Stimulated activated naive B cell treated with anti-CD40 and anti-IgM and Interleukin-4, amounts not matched to agents 10 μg/mL and 1 μg/mL and 100 μg/mL, for 72 hours (primary cell): ENCODE measurements around the gene CNGA1.
"Not testable (repeated sequence)": the region's sequence is repeated elsewhere in the genome, so short reads cannot be mapped to it uniquely, and the experiment has no call there.

Source experiments
- ATAC-seq, 2 donors: fragments of 150-1000 bp; cut with Tn5 transposase; replicated peaks; 2 replicates each; pipeline ENCODE4 v1.10.0; 2021; ENCODE audit warnings: moderate library complexity in 1 of 2
- DNase-seq: peaks from one replicate; pipeline ENCODE4 v3.0.0; 2021
- H3K27ac Mint-ChIP-seq: one replicate; pipeline ENCODE4 v1.8.0; 2022; ENCODE audit warnings: mild to moderate bottlenecking, mixed read lengths
- H3K27me3 Mint-ChIP-seq, 2 donors: one replicate each; pipeline ENCODE4 v1.8.0; 2022; ENCODE audit warnings: mixed read lengths in 2 of 2
- H3K36me3 Mint-ChIP-seq, 2 donors: one replicate each; pipeline ENCODE4 v1.8.0; 2022; ENCODE audit warnings: mixed read lengths in 2 of 2, mild to moderate bottlenecking in 1 of 2
- H3K4me1 Mint-ChIP-seq, 2 donors: one replicate each; pipeline ENCODE4 v1.8.0; 2022; ENCODE audit warnings: mixed read lengths in 2 of 2, mild to moderate bottlenecking in 1 of 2
- H3K4me3 Mint-ChIP-seq, 2 donors: one replicate each; pipeline ENCODE4 v1.8.0; 2022; ENCODE audit warnings: mild to moderate bottlenecking in 2 of 2, mixed read lengths in 2 of 2, moderate library complexity in 1 of 2
- H3K9me3 Mint-ChIP-seq, 2 donors: one replicate each; pipeline ENCODE4 v1.8.0; 2022; ENCODE audit warnings: mixed read lengths in 2 of 2, mild to moderate bottlenecking in 1 of 2

The CNGA1 gene

DNA sequence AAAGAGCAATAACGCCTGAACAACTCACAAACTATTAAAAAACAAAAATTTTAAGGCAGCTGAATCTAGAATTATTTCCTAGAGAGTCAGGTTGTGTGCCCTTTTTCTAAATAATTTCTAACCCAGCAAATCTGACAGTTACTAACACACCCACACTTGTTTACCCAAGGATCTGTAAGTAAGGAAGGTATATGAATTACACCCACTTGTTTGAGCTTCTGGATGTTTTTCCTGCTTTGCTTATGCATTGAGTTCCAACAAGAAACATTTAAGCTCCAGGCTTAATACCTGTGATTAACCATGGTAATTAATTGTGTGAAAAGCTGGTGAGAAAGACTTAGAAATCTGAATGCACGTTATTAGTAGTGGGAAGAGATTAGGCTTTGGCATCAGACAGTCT, 1.6 kb upstream of the CNGA1 start:
- H3K4me1 Mint-ChIP-seq, result peaks cover 3 to 19% of the 10 kb centered on the region in 2 donors
- H3K27me3 Mint-ChIP-seq, result peaks cover 39 to 47% of the 10 kb centered on the region in 2 donors

DNA sequence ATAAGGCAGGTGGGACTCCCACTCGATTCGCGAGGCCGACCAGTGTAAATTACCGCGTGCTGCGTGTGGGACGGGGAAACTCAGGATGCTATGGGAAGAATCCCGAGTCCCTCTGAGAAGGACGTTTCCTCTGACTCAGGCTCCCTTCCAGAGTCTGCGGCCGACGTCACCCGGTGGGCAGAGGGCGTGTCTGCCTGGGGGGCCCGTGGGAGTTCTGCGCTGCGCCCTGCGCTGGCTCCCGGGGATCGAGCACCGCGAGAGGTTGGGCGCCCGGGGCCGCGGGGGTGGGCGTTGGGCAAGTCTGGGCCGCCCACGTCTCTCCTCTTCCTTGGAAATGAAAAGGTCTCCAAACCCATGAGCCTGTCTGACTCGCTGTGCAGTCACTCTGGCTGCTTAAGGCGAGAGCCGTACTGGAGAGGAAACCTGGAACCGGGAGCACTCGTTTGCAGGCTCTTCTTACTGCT, 659 bp upstream of the CNGA1 start:
- ATAC-seq, result peak; percentile 45 to 56
- peaks cover 4 to 24% of the 10 kb centered on the region in 2 donors for H3K4me1 Mint-ChIP-seq

More for the DNA sequence above, 1.6 kb upstream of the CNGA1 start:
- Mint-ChIP-seq H3K27ac (no peak overlapping the region), H3K36me3 (no peaks in the 10 kb centered on the region), H3K9me3 (no peaks in the 10 kb centered on the region), H3K4me3 (no peak overlapping the region)
- no peak for ATAC-seq
- no peak for DNase-seq

DNA sequence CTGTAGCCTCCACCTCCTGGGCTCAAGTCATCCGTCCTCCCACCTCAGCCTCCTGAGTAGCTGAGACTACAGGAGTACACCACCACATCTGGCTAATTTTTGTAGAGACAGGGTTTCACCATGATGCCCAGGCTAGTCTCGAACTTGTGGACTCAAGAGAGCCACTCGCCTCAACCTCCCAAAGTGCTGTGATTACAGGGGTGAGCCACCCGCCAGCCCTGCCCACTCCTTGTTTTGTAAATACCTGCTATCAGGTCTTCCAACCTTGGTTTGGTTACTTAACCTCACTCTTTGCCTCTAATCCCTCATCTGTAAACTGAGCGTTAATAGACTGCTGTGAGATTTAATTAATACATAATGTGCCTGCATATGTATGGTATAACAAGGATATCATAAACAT, 803 bp downstream of the CNGA1 start:
- ATAC-seq, result no peak
- DNase-seq, result no peak
- H3K9me3 Mint-ChIP-seq, result no peaks in the 10 kb centered on the region
- peaks cover 4 to 24% of the 10 kb centered on the region in 2 donors for H3K4me1 Mint-ChIP-seq
- no peak overlapping the region for H3K27ac Mint-ChIP-seq
- H3K36me3 Mint-ChIP-seq, result no peaks in the 10 kb centered on the region
- H3K4me3 Mint-ChIP-seq, result peak overlapping the region; percentile 81 to 89
- peaks cover 33 to 50% of the 10 kb centered on the region in 2 donors for H3K27me3 Mint-ChIP-seq

More for the DNA sequence above, 659 bp upstream of the CNGA1 start:
- Mint-ChIP-seq H3K36me3 (no peaks in the 10 kb centered on the region), H3K27ac (no peak overlapping the region), H3K4me3 (peak overlapping the region; percentile 81 to 89), H3K9me3 (no peaks in the 10 kb centered on the region), H3K27me3 (peaks cover 36 to 50% of the 10 kb centered on the region in 2 donors)
- no peak for DNase-seq

DNA sequence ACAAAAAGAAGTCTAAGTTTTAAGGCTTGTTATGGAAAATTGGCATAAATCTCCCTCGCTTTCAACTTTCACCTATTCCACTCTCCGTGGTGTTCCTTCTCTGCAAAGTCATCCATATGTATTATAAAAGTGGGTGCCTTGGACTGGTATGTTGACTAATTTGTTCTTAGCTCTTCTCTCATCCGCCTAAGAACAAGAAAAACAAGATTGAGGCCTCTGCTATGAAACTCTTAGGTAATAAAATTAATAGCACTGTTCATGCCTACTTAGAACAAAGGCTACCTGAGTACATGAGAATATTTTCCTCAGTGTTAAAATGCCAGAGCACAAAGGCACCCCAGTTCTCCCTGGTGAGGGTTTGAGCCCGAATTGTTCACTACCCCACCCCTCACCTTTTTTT, 1.3 kb downstream of the CNGA1 start:
- peaks cover 4 to 24% of the 10 kb centered on the region in 2 donors for H3K4me1 Mint-ChIP-seq
- H3K36me3 Mint-ChIP-seq, result no peaks in the 10 kb centered on the region
- H3K27me3 Mint-ChIP-seq, result peaks cover 35 to 52% of the 10 kb centered on the region in 2 donors
- DNase-seq (no peak), ATAC-seq (no peak)
- H3K9me3 Mint-ChIP-seq, result no peaks in the 10 kb centered on the region
- H3K27ac Mint-ChIP-seq, result no peak overlapping the region
- no peak overlapping the region for H3K4me3 Mint-ChIP-seq

- Mint-ChIP-seq H3K36me3 (no peaks in the 10 kb centered on the region), H3K4me3 (no peak overlapping the region), H3K4me1 (peaks cover 4 to 24% of the 10 kb centered on the region in 2 donors), H3K27me3 (peaks cover 32 to 42% of the 10 kb centered on the region in 2 donors), H3K9me3 (no peaks in the 10 kb centered on the region), H3K27ac (no peak overlapping the region)
- ATAC-seq (no peak), DNase-seq (no peak)
These were observed 3.7 kb downstream of the CNGA1 start for GRCh38 chr4:48012824-48013223.

DNA sequence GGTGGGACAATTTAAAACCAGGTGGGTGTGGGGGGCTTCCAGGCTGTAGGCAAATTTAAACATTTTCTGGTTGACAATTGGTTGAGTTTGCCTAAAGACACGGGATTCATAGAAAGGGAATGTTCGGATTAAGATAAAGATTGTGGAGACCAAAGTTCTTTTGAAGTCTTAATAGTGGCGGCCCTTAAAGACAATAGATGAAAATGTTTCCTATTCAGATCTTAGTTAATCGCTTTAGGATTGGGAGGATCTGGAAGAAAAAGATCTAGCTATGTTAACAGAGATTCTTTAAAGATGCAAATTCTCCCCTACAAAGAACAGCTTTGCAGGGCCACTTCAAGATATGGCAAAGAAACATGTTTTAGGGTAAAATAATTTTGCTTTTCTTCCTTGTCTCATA, 4.8 kb downstream of the CNGA1 start:
- Mint-ChIP-seq H3K4me3 (no peak overlapping the region), H3K9me3 (peaks cover 0 to under 1% of the 10 kb centered on the region in 2 donors), H3K27ac (no peak overlapping the region), H3K36me3 (no peaks in the 10 kb centered on the region), H3K4me1 (peaks cover 1 to 14% of the 10 kb centered on the region in 2 donors), H3K27me3 (peaks cover 27 to 36% of the 10 kb centered on the region in 2 donors)
- DNase-seq, result no peak
- no peak for ATAC-seq

- not testable (repeated sequence) for DNase-seq, ATAC-seq, H3K4me1 Mint-ChIP-seq, H3K4me3 Mint-ChIP-seq, H3K9me3 Mint-ChIP-seq, H3K36me3 Mint-ChIP-seq, H3K27ac Mint-ChIP-seq
- H3K27me3 Mint-ChIP-seq, result peaks cover 26 to 34% of the 10 kb centered on the region in 2 donors
These were observed 5.6 kb downstream of the CNGA1 start for GRCh38 chr4:48010906-48011305.

- H3K27me3 Mint-ChIP-seq, result peaks cover 8 to 16% of the 10 kb centered on the region in 2 donors
- H3K4me1 Mint-ChIP-seq, result peaks cover 1 to 5% of the 10 kb centered on the region in 2 donors
- no peak overlapping the region for H3K4me3 Mint-ChIP-seq
- peaks cover 2 to 7% of the 10 kb centered on the region in 2 donors for H3K9me3 Mint-ChIP-seq
- DNase-seq (no peak), ATAC-seq (no peak)
- H3K27ac Mint-ChIP-seq, result no peak overlapping the region
- H3K36me3 Mint-ChIP-seq, result no peaks in the 10 kb centered on the region
These were observed 8.4 kb downstream of the CNGA1 start for GRCh38 chr4:48008021-48008596.

GRCh38 chr4:48005781-48006180, 10.7 kb downstream of the CNGA1 start:
- Mint-ChIP-seq H3K4me3 (no peak overlapping the region), H3K9me3 (peaks cover 2 to 7% of the 10 kb centered on the region in 2 donors), H3K4me1 (no peaks in the 10 kb centered on the region), H3K27me3 (peaks cover 4% of the 10 kb centered on the region in 2 donors), H3K36me3 (no peaks in the 10 kb centered on the region), H3K27ac (no peak overlapping the region)
- DNase-seq, result no peak
- no peak for ATAC-seq

GRCh38 chr4:48003568-48003967, 12.9 kb downstream of the CNGA1 start:
- not testable (repeated sequence) for H3K27ac Mint-ChIP-seq, H3K4me3 Mint-ChIP-seq, H3K4me1 Mint-ChIP-seq, H3K9me3 Mint-ChIP-seq, H3K36me3 Mint-ChIP-seq, ATAC-seq, H3K27me3 Mint-ChIP-seq
- DNase-seq, result peak; percentile 21

DNA sequence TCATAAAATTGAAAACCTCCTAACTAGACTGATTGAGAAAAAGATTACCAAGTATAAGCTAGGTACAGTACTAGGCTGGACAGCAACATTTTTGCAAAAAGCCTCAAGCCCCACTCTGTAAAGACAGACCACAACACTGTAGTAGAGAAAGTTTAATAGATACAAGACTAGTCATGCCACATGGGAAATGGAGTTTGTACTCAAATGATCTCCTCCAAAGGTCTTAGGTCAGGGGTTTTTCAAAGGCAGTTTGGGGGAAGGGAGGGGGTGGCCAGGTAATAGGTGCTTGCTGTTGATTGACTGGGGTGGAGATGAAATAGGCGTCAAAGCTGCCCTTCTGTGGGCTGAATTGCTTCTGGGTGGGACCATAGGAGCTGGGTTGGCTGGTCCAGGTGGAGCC, 14.2 kb downstream of the CNGA1 start:
- Mint-ChIP-seq H3K27me3 (peaks cover 6% of the 10 kb centered on the region in 2 donors), H3K27ac (no peak overlapping the region), H3K4me1 (no peaks in the 10 kb centered on the region), H3K9me3 (peaks cover 2 to 7% of the 10 kb centered on the region in 2 donors), H3K4me3 (no peak overlapping the region), H3K36me3 (no peaks in the 10 kb centered on the region)
- DNase-seq, result no peak
- no peak for ATAC-seq

- DNase-seq (no peak), ATAC-seq (no peak)
- H3K27ac Mint-ChIP-seq, result no peak overlapping the region
- H3K27me3 Mint-ChIP-seq, result peaks cover 23 to 32% of the 10 kb centered on the region in 2 donors
- peaks cover 8 to 13% of the 10 kb centered on the region in 2 donors for H3K9me3 Mint-ChIP-seq
- H3K4me1 Mint-ChIP-seq, result no peaks in the 10 kb centered on the region
- no peak overlapping the region for H3K4me3 Mint-ChIP-seq
- no peaks in the 10 kb centered on the region for H3K36me3 Mint-ChIP-seq
These were observed 20.5 kb downstream of the CNGA1 start for GRCh38 chr4:47996021-47996420.

GRCh38 chr4:47992475-47992874, 24.0 kb downstream of the CNGA1 start:
- ATAC-seq, H3K27ac Mint-ChIP-seq, H3K36me3 Mint-ChIP-seq, DNase-seq, H3K4me1 Mint-ChIP-seq, H3K4me3 Mint-ChIP-seq: not testable (repeated sequence)
- H3K27me3 Mint-ChIP-seq, result peaks cover 24 to 32% of the 10 kb centered on the region in 2 donors
- H3K9me3 Mint-ChIP-seq, result peaks cover 13 to 19% of the 10 kb centered on the region in 2 donors

GRCh38 chr4:47990145-47990544, 26.3 kb downstream of the CNGA1 start:
- DNase-seq (no peak), ATAC-seq (no peak)
- H3K27ac Mint-ChIP-seq, result no peak overlapping the region
- no peaks in the 10 kb centered on the region for H3K36me3 Mint-ChIP-seq
- peaks cover 21 to 44% of the 10 kb centered on the region in 2 donors for H3K27me3 Mint-ChIP-seq
- H3K9me3 Mint-ChIP-seq, result peaks cover 13 to 19% of the 10 kb centered on the region in 2 donors
- no peaks in the 10 kb centered on the region for H3K4me1 Mint-ChIP-seq
- H3K4me3 Mint-ChIP-seq, result no peak overlapping the region

- H3K27me3 Mint-ChIP-seq, result peaks cover 6 to 7% of the 10 kb centered on the region in 2 donors
- peaks cover 6 to 10% of the 10 kb centered on the region in 2 donors for H3K4me1 Mint-ChIP-seq
- H3K4me3 Mint-ChIP-seq, result no peak overlapping the region
- no peaks in the 10 kb centered on the region for H3K36me3 Mint-ChIP-seq
- ATAC-seq (no peak), DNase-seq (no peak)
- no peak overlapping the region for H3K27ac Mint-ChIP-seq
- peaks cover 0 to 1% of the 10 kb centered on the region in 2 donors for H3K9me3 Mint-ChIP-seq
These were observed 41.9 kb downstream of the CNGA1 start for GRCh38 chr4:47974566-47974965.
